Fibroblast of lung (primary cell): Measurements from ENCODE around the gene ABLIM2. TPM values are rescaled to one million over a fixed set of nuclear protein-coding genes. Genes with fewer than 3 reads are reported as not detected.

Source experiments
- DNase-seq, 2 donors: peaks; one replicate each; pipeline versions ENCODE4 v3.0.0 to v3.0.0-alpha.2; 2010; ENCODE audit warnings: low read depth in 2 of 2
- H2AFZ ChIP-seq: 2 replicates; pipeline ENCODE4 v1.5.1; 2012; ENCODE audit warnings: low read length, control low read depth, inconsistent platforms
- H3K27ac ChIP-seq: 2 replicates; pipeline ENCODE4 v1.5.1; 2011; ENCODE audit warnings: low read length, control low read depth; ENCODE audit not compliant: insufficient read depth
- H3K27me3 ChIP-seq: 2 replicates; pipeline ENCODE4 v1.5.1; 2011; ENCODE audit warnings: mild to moderate bottlenecking, low read length; ENCODE audit not compliant: control insufficient read depth, insufficient read depth
- H3K36me3 ChIP-seq: 2 replicates; pipeline ENCODE4 v1.5.1; 2011; ENCODE audit warnings: low read length; ENCODE audit not compliant: control insufficient read depth, insufficient read depth
- H3K4me1 ChIP-seq: 2 replicates; pipeline ENCODE4 v1.5.1; 2011; ENCODE audit warnings: low read length; ENCODE audit not compliant: control insufficient read depth, insufficient read depth; ENCODE audit errors: extremely low read depth
- H3K4me2 ChIP-seq: 2 replicates; pipeline ENCODE4 v1.5.1; 2011; ENCODE audit warnings: low read length, control low read depth; ENCODE audit not compliant: insufficient read depth; ENCODE audit errors: extremely low read depth
- H3K4me3 ChIP-seq, 4 experiments: fragments of 200-600 bp in 1 of 4; sonication (generic) in 1 of 4; replicated peaks in 1 of 4; 2 replicates each; pipeline ENCODE4 v1.5.1; 2011 to 2016; ENCODE audit warnings: low read length in 4 of 4, low read depth in 3 of 4, mild to moderate bottlenecking in 3 of 4, control low read depth in 2 of 4, inconsistent platforms in 1 of 4, mixed read lengths in 1 of 4; ENCODE audit not compliant: insufficient read depth in 1 of 4; ENCODE audit errors: control extremely low read depth in 1 of 4
- H3K79me2 ChIP-seq: 2 replicates; pipeline ENCODE4 v1.5.1; 2012; ENCODE audit warnings: mild to moderate bottlenecking, low read length, inconsistent platforms; ENCODE audit not compliant: control insufficient read depth, insufficient read depth
- H3K9ac ChIP-seq: 2 replicates; pipeline ENCODE4 v1.5.1; 2011; ENCODE audit warnings: mild to moderate bottlenecking, low read length, control low read depth; ENCODE audit not compliant: insufficient read depth
- H3K9me3 ChIP-seq: 2 replicates; pipeline ENCODE4 v1.5.1; 2012; ENCODE audit warnings: low read depth, low read length; ENCODE audit not compliant: control insufficient read depth, insufficient read depth
- H4K20me1 ChIP-seq: 2 replicates; pipeline ENCODE4 v1.5.1; 2011; ENCODE audit warnings: low read length; ENCODE audit not compliant: control insufficient read depth, insufficient read depth; ENCODE audit errors: extremely low read depth
- CTCF ChIP-seq, 2 donors: IDR thresholded peaks in 1 of 2; conservative IDR thresholded peaks in 1 of 2; 1 replicate in 1 of 2; 2 replicates in 1 of 2; pipeline ENCODE4 v1.5.1; 2011 to 2012; ENCODE audit warnings: low read length in 2 of 2, control low read depth in 1 of 2, inconsistent platforms in 1 of 2, low read depth in 1 of 2, mild to moderate bottlenecking in 1 of 2
- EZH2 ChIP-seq: IDR thresholded peaks from 2 replicates; pipeline ENCODE4 v1.5.1; 2012; ENCODE audit warnings: low read length, control low read depth, mild to moderate bottlenecking; ENCODE audit errors: missing control alignments
- polyA plus RNA-seq, 2 donors: library from polyadenylated mRNA; depleted of rRNA in 1 of 2; stranded (reverse) in 1 of 2; unstranded in 1 of 2; fragments of >200 nt; gene quantifications; 2 replicates each; pipeline ENCODE4 v1.2.1, GENCODE V29; 2011 to 2012; ENCODE audit warnings: missing spikeins in 1 of 2
- total RNA-seq: library from RNA; depleted of rRNA; stranded (reverse); fragments of >200 nt; gene quantifications from 2 replicates; pipeline ENCODE4 v1.2.1, GENCODE V29; 2014

The ABLIM2 gene
- total and polyA plus RNA-seq, 2 donors (not counting 1 experiment from before 2014, with no cell fraction given), result 0.66 to 2.6 TPM

- no peaks in the 10 kb centered on the region for H3K27me3 ChIP-seq
- DNase-seq, result no peak
- TF ChIP-seq EZH2, result no peak
- TF ChIP-seq CTCF (conservative IDR thresholded peaks at IDR 0.05 in 1 of 2, IDR thresholded peaks at IDR 0.05 in 1 of 2; ENCODE audit: low read depth in 1 of 2, low read length in 2 of 2), result no peak
- H2AFZ ChIP-seq, result no peak overlapping the region
- no peaks in the 10 kb centered on the region for H3K9me3 ChIP-seq
- H4K20me1 ChIP-seq, result no peaks in the 10 kb centered on the region
- no peak overlapping the region for H3K27ac ChIP-seq
- H3K4me1 ChIP-seq, result no peaks in the 10 kb centered on the region
- no peaks in the 10 kb centered on the region for H3K79me2 ChIP-seq
- no peaks in the 10 kb centered on the region for H3K36me3 ChIP-seq
- no peak overlapping the region for H3K4me2 ChIP-seq
- no peak overlapping the region for H3K4me3 ChIP-seq
- no peak overlapping the region for H3K9ac ChIP-seq
These were observed 113.9 kb downstream of the ABLIM2 start for GRCh38 chr4:8044699-8045098.

GRCh38 chr4:8044244-8044643 is 114.4 kb downstream of the ABLIM2 start:
- no peak for TF ChIP-seq EZH2
- no peak for TF ChIP-seq CTCF (conservative IDR thresholded peaks at IDR 0.05 in 1 of 2, IDR thresholded peaks at IDR 0.05 in 1 of 2; ENCODE audit: low read depth in 1 of 2, low read length in 2 of 2)
- Histone ChIP-seq H3K27me3 (no peaks in the 10 kb centered on the region), H3K4me2 (no peak overlapping the region), H4K20me1 (no peaks in the 10 kb centered on the region), H3K9ac (no peak overlapping the region), H3K27ac (no peak overlapping the region), H3K4me3 (no peak overlapping the region), H2AFZ (no peak overlapping the region), H3K79me2 (no peaks in the 10 kb centered on the region), H3K36me3 (no peaks in the 10 kb centered on the region), H3K4me1 (no peaks in the 10 kb centered on the region), H3K9me3 (no peaks in the 10 kb centered on the region)
- no peak for DNase-seq

DNA sequence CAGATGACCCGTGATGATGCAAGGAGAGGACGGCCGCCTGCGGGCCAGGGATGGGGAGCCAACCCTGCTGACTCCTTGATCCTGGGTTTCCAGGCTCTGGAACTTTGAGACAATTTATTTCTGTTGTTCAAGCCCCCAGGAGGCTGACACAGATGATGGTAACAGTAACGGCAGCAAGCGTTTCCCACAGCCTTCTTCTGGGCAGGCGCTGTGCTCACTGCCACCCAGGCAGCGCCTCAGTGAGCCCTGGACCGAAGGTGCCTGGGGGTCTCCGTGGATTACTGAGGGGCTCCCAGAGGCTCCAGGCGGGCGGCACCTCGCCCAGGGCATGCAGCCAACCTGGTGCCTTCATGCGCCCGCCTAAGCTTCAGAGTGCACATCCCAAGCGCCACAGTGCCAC is 115.0 kb downstream of the ABLIM2 start:
- Histone ChIP-seq H3K27ac (no peak overlapping the region), H3K9ac (no peak overlapping the region), H3K27me3 (no peaks in the 10 kb centered on the region), H4K20me1 (no peaks in the 10 kb centered on the region), H3K79me2 (no peaks in the 10 kb centered on the region), H3K4me3 (no peak overlapping the region), H3K4me2 (no peak overlapping the region), H3K4me1 (no peaks in the 10 kb centered on the region), H2AFZ (no peak overlapping the region), H3K36me3 (no peaks in the 10 kb centered on the region), H3K9me3 (no peaks in the 10 kb centered on the region)
- no peak for TF ChIP-seq EZH2
- DNase-seq, result no peak

- TF ChIP-seq CTCF (conservative IDR thresholded peaks at IDR 0.05 in 1 of 2, IDR thresholded peaks at IDR 0.05 in 1 of 2; ENCODE audit: low read depth in 1 of 2, low read length in 2 of 2) (no peak), EZH2 (no peak)
- Histone ChIP-seq H3K27ac (no peak overlapping the region), H3K36me3 (no peaks in the 10 kb centered on the region), H3K4me3 (no peak overlapping the region), H3K4me1 (no peaks in the 10 kb centered on the region), H2AFZ (no peak overlapping the region), H3K9me3 (no peaks in the 10 kb centered on the region), H3K79me2 (no peaks in the 10 kb centered on the region), H3K27me3 (no peaks in the 10 kb centered on the region), H4K20me1 (no peaks in the 10 kb centered on the region), H3K9ac (no peak overlapping the region), H3K4me2 (no peak overlapping the region)
- no peak for DNase-seq
These were observed 116.7 kb downstream of the ABLIM2 start for GRCh38 chr4:8041868-8042267.
